B cell (primary cell): ENCODE results near the gene ILK. TPM values are rescaled to one million over a fixed set of nuclear protein-coding genes. Genes with fewer than 3 reads are reported as not detected.

Experiments
- ATAC-seq: fragments of 200-7000 bp; cut with Tn5 transposase; one replicate; pipeline ENCODE4 v1.10.0; 2021; ENCODE audit warnings: low read depth, mild to moderate bottlenecking, moderate number of reproducible peaks, moderate library complexity
- CTCF ChIA-PET: fragments of 350-600 bp; sonication (Branson Sonifier 250); formaldehyde crosslinking; loops from one replicate; lab custom pipeline; 2021; ENCODE audit warnings: antibody characterized with exemption, inconsistent platforms; lab: Charles Lee
- POLR2A ChIA-PET: fragments of 350-600 bp; sonication (Branson Sonifier 250); formaldehyde crosslinking; loops from one replicate; lab custom pipeline; 2021; ENCODE audit warnings: antibody characterized with exemption; lab: Charles Lee
- DNase-seq: peaks from one replicate; pipeline ENCODE4 v3.0.0; 2013
- H2AFZ ChIP-seq: 2 replicates; pipeline ENCODE4 v1.6.1; 2012; ENCODE audit warnings: mild to moderate bottlenecking, low read depth, low read length; ENCODE audit not compliant: insufficient read depth, poor library complexity, severe bottlenecking
- H3K27ac ChIP-seq, 2 donors: 1 replicate in 1 of 2; 2 replicates in 1 of 2; pipeline ENCODE4 v1.5.1; 2012 to 2013; ENCODE audit warnings: low read length in 2 of 2, mild to moderate bottlenecking in 2 of 2, moderate library complexity in 1 of 2
- H3K27me3 ChIP-seq, 4 experiments: fragments of 200-600 bp in 1 of 4; sonication (generic) in 1 of 4; replicated peaks in 1 of 4; 1 replicate in 2 of 4; 2 replicates in 2 of 4; pipeline versions ENCODE4 v1.6.1 to v1.7.0; 2013 to 2016; ENCODE audit warnings: low read length in 3 of 4, mild to moderate bottlenecking in 2 of 4, mixed read lengths in 1 of 4, moderate library complexity in 1 of 4; ENCODE audit not compliant: insufficient read depth in 4 of 4, control insufficient read depth in 3 of 4; ENCODE audit errors: control extremely low read depth in 1 of 4
- H3K36me3 ChIP-seq, 2 experiments: replicated peaks in 1 of 2; 1 replicate in 1 of 2; 2 replicates in 1 of 2; pipeline versions ENCODE4 v1.6.1 to v1.7.1; 2013; ENCODE audit warnings: low read length in 1 of 2; ENCODE audit not compliant: insufficient read depth in 2 of 2, control insufficient read depth in 1 of 2; ENCODE audit errors: control extremely low read depth in 1 of 2, extremely low read depth in 1 of 2
- H3K4me1 ChIP-seq, 2 donors: fragments of 200-600 bp in 1 of 2; sonication (generic) in 1 of 2; 1 replicate in 1 of 2; 2 replicates in 1 of 2; pipeline versions ENCODE4 v1.5.1 to v1.6.1; 2013 to 2017; ENCODE audit warnings: low read length in 2 of 2; ENCODE audit not compliant: control insufficient read depth in 2 of 2, insufficient read depth in 2 of 2
- H3K4me2 ChIP-seq: replicated peaks from 2 replicates; pipeline ENCODE3; 2012; ENCODE audit warnings: mild to moderate bottlenecking, low read depth, low read length; ENCODE audit not compliant: poor library complexity, severe bottlenecking
- H3K4me3 ChIP-seq, 5 experiments: fragments of 200-600 bp in 1 of 5; sonication (generic) in 1 of 5; 1 replicate in 3 of 5; 2 replicates in 2 of 5; pipeline versions ENCODE4 v1.5.1 to v1.7.0; 2011 to 2016; ENCODE audit warnings: low read length in 4 of 5, mild to moderate bottlenecking in 4 of 5, low read depth in 2 of 5, control low read depth in 1 of 5, moderate library complexity in 1 of 5; ENCODE audit not compliant: insufficient read depth in 1 of 5; ENCODE audit errors: control extremely low read depth in 1 of 5, extremely low read depth in 1 of 5
- H3K79me2 ChIP-seq: fragments of 200-600 bp; sonication (generic); one replicate; pipeline ENCODE4 v1.6.0; 2016; ENCODE audit warnings: low read length; ENCODE audit not compliant: control insufficient read depth, insufficient read depth
- H3K9ac ChIP-seq: fragments of 200-600 bp; sonication (generic); 2 replicates; pipeline ENCODE4 v1.6.1; 2017; ENCODE audit warnings: mild to moderate bottlenecking, low read length, moderate library complexity
- H3K9me3 ChIP-seq, 3 donors: one replicate each; pipeline versions ENCODE4 v1.6.1 to v1.7.1; 2013; ENCODE audit warnings: low read length in 2 of 3; ENCODE audit not compliant: control insufficient read depth in 2 of 3, insufficient read depth in 1 of 3; ENCODE audit errors: control extremely low read depth in 1 of 3
- H4K20me1 ChIP-seq: 2 replicates; pipeline ENCODE4 v1.6.0; 2012; ENCODE audit warnings: mild to moderate bottlenecking, low read length; ENCODE audit not compliant: insufficient read depth, control insufficient read depth, poor library complexity, severe bottlenecking
- H3K27ac Mint-ChIP-seq: one replicate; pipeline ENCODE4 v1.8.0; 2021; ENCODE audit warnings: mixed read lengths
- H3K27me3 Mint-ChIP-seq: one replicate; pipeline ENCODE4 v1.8.0; 2021; ENCODE audit warnings: mixed read lengths
- H3K4me1 Mint-ChIP-seq: one replicate; pipeline ENCODE4 v1.8.0; 2021; ENCODE audit warnings: mixed read lengths
- H3K4me3 Mint-ChIP-seq: one replicate; pipeline ENCODE4 v1.8.0; 2021; ENCODE audit warnings: mixed read lengths
- H3K9me3 Mint-ChIP-seq: one replicate; pipeline ENCODE4 v1.8.0; 2022; ENCODE audit warnings: mixed read lengths; ENCODE audit not compliant: insufficient read depth
- EZH2 ChIP-seq: IDR thresholded peaks from 2 replicates; pipeline ENCODE4 v1.6.1; 2012; ENCODE audit warnings: borderline replicate concordance, low read depth, mild to moderate bottlenecking, moderate library complexity, low read length; ENCODE audit not compliant: insufficient read depth, poor library complexity, severe bottlenecking
- WGBS: methylation state at CpG from one replicate; pipeline ENCODE4 v1.1.5; 2013; ENCODE audit warnings: missing lambda C conversion rate; ENCODE audit not compliant: insufficient coverage; 5-methylcytosine and 5-hydroxymethylcytosine counted together
- intact Hi-C: fragments of 100-400 bp; cut with micrococcal nuclease; formaldehyde crosslinking; loops from one replicate; pipeline ENCODE4 v1.10.0; 2022
- polyA plus RNA-seq: library from polyadenylated mRNA; depleted of rRNA; stranded (reverse); fragments of >200 nt; gene quantifications from 2 replicates; pipeline ENCODE4 v1.2.3, GENCODE V29; 2012
- total RNA-seq, 2 donors: library from RNA; stranded (reverse); fragments of 120-200 nt in 1 of 2; gene quantifications; 1 replicate in 1 of 2; 2 replicates in 1 of 2; pipeline versions ENCODE4 v1.2.3 to v1.2.4, GENCODE V29; 2013 to 2022
- TF ChIP-seq, protein P1 (sequence below): fragments of 200-600 bp; IDR thresholded peaks from one replicate; pipeline ENCODE4 v1.8.0; 2022; ENCODE audit warnings: antibody characterized with exemption, mild to moderate bottlenecking

ILK gene
- total and polyA plus RNA-seq, 2 donors (not counting 1 experiment from before 2014, with no cell fraction given), result 88.5 to 131 TPM

DNA sequence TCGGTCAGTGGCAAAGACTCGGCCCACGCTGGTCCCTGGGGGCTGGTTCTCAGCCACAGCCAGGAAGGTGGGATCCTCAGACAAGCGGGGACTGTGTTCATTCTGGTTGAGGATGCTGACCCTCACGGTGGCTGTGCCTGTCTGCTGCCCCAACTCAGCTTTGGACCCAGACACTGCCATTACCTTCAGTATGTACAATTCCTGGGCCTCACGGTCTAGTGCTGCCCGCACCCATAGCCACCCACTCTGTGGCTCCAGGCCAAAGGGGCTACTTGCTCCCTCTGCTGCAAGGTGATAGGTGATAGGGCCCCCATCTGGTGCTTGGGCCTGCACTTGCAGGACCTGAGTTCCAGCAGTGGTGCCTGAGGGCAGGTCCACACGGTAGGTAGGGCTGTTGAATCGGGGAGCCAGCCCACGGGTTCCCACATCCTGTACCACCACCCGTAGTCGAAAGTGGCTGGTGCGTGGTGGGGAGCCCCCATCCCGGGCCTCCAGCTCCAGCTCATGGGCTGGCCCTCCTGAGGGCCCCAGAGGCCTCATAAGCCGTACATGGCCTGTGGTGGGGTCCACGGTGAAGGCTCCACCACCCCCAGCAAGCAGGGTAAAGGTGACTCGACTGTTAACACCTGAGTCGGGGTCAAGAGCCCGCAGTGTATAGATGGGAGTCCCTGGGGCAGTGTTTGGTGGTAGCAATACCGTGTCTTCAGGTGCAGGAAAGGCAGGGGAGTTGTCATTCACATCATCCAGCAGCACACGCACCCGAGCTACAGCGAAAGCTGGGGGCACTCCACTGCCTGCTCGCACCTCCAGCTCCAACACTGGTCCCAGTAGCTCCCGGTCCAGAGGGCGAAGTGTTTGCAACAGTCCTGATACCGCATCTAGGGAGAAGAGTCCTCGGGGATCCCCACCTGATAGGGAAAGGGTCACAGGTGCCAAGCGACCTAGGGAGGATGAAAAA is 28.8 kb downstream of the ILK start:
- Histone ChIP-seq H3K79me2 (no peaks in the 10 kb centered on the region), H3K4me1 (peaks cover 6 to 10% of the 10 kb centered on the region in 2 donors), H4K20me1 (no peaks in the 10 kb centered on the region), H3K9me3 (no peaks in the 10 kb centered on the region), H2AFZ (no peak overlapping the region), H3K4me2 (no peak overlapping the region), H3K4me3 (no peak overlapping the region), H3K36me3 (no peaks in the 10 kb centered on the region), H3K9ac (no peak overlapping the region), H3K27me3 (no peaks in the 10 kb centered on the region), H3K27ac (no peak overlapping the region)
- intact Hi-C loops, result no loop called here
- no peaks in the 10 kb centered on the region for H3K27me3 Mint-ChIP-seq
- whole genome bisulfite sequencing, result 95% methylated on average over 29 of the region's 29 CpGs
- CTCF ChIA-PET, result interaction anchor here (0.6 to 1.4 kb wide), 3 partner anchors 14 to 68 kb away, joined by 3 read pairs; no protein-coding TSS in a partner anchor
- H3K27ac Mint-ChIP-seq, result no peak overlapping the region
- DNase-seq (no peak), ATAC-seq (no peak)
- no peak overlapping the region for H3K4me3 Mint-ChIP-seq
- H3K4me1 Mint-ChIP-seq, result peaks cover 11% of the 10 kb centered on the region
- TF ChIP-seq, protein P1, sequence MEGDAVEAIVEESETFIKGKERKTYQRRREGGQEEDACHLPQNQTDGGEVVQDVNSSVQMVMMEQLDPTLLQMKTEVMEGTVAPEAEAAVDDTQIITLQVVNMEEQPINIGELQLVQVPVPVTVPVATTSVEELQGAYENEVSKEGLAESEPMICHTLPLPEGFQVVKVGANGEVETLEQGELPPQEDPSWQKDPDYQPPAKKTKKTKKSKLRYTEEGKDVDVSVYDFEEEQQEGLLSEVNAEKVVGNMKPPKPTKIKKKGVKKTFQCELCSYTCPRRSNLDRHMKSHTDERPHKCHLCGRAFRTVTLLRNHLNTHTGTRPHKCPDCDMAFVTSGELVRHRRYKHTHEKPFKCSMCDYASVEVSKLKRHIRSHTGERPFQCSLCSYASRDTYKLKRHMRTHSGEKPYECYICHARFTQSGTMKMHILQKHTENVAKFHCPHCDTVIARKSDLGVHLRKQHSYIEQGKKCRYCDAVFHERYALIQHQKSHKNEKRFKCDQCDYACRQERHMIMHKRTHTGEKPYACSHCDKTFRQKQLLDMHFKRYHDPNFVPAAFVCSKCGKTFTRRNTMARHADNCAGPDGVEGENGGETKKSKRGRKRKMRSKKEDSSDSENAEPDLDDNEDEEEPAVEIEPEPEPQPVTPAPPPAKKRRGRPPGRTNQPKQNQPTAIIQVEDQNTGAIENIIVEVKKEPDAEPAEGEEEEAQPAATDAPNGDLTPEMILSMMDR, result no peak
- no peak for TF ChIP-seq EZH2
- POLR2A ChIA-PET, result no interaction called here
- H3K9me3 Mint-ChIP-seq, result no peaks in the 10 kb centered on the region
